Left ventricle myocardium inferior (tissue), 1 donor: ENCODE measurements around the gene DNAH5. TPM values are rescaled to one million over a fixed set of nuclear protein-coding genes. Genes with fewer than 3 reads are reported as not detected.

Experiments used
- DNase-seq: peaks from one replicate; pipeline ENCODE4 v3.0.0-alpha.2; 2020
- H3K27ac ChIP-seq: fragments of 200-600 bp; replicated peaks from 2 replicates; pipeline ENCODE4 v1.8.0; 2021
- H3K27me3 ChIP-seq: fragments of 200-600 bp; 2 replicates; pipeline ENCODE4 v1.8.0; 2021; ENCODE audit warnings: low read depth
- H3K36me3 ChIP-seq: fragments of 200-600 bp; 2 replicates; pipeline ENCODE4 v1.8.0; 2021
- H3K4me1 ChIP-seq: fragments of 200-600 bp; 2 replicates; pipeline ENCODE4 v1.8.0; 2021
- H3K4me3 ChIP-seq: fragments of 200-600 bp; 2 replicates; pipeline ENCODE4 v1.8.0; 2021; ENCODE audit warnings: mild to moderate bottlenecking, moderate library complexity
- H3K9me3 ChIP-seq: fragments of 200-600 bp; replicated peaks from 2 replicates; pipeline ENCODE4 v1.8.0; 2021
- CTCF ChIP-seq: fragments of 200-600 bp; IDR thresholded peaks from 2 replicates; pipeline ENCODE4 v1.8.0; 2021; ENCODE audit warnings: antibody characterized with exemption, mild to moderate bottlenecking, borderline replicate concordance
- intact Hi-C: fragments of 100-400 bp; cut with micrococcal nuclease; formaldehyde crosslinking; loops from one replicate; pipeline ENCODE4 v1.11.0; 2022
- total RNA-seq: library from RNA; stranded (reverse); fragmentation: NEBNext Ultra II Directional; extraction: Animal tissue kit (Norgen Biotek cat#: 25700); gene quantifications from one replicate; pipeline ENCODE4 v1.2.1, GENCODE V29; 2021
- donor health status: DM: no; HTN: yes; CAD: no; lungs with severe emphysema.

The DNAH5 gene
- total RNA-seq, 1 donor from 2014 or later, result 0.14 TPM

- DNase-seq, result no peak
- no peaks in the 10 kb centered on the region for H3K36me3 ChIP-seq
- H3K9me3 ChIP-seq, result peaks cover 35% of the 10 kb centered on the region
- no peak overlapping the region for H3K4me3 ChIP-seq
- intact Hi-C loops, result no loop called here
- H3K27ac ChIP-seq, result no peak overlapping the region
- H3K4me1 ChIP-seq, result no peaks in the 10 kb centered on the region
- H3K27me3 ChIP-seq, result no peaks in the 10 kb centered on the region
- TF ChIP-seq CTCF, result no peak
Observed at GRCh38 chr5:13859270-13860065, 85.0 kb downstream of the DNAH5 start.

GRCh38 chr5:13843175-13843846, 101.2 kb downstream of the DNAH5 start:
- TF ChIP-seq CTCF, result no peak
- Histone ChIP-seq H3K4me1 (no peaks in the 10 kb centered on the region), H3K9me3 (no peaks in the 10 kb centered on the region), H3K4me3 (no peak overlapping the region), H3K27ac (no peak overlapping the region), H3K36me3 (no peaks in the 10 kb centered on the region), H3K27me3 (no peaks in the 10 kb centered on the region)
- no peak for DNase-seq
- intact Hi-C loops, result no loop called here

- H3K4me1 ChIP-seq, result no peaks in the 10 kb centered on the region
- H3K36me3 ChIP-seq, result no peaks in the 10 kb centered on the region
- no peak overlapping the region for H3K4me3 ChIP-seq
- no peaks in the 10 kb centered on the region for H3K27me3 ChIP-seq
- DNase-seq, result no peak
- no peak overlapping the region for H3K27ac ChIP-seq
- peaks cover 11% of the 10 kb centered on the region for H3K9me3 ChIP-seq
- TF ChIP-seq CTCF, result no peak
- intact Hi-C loops, result no loop called here
Observed at GRCh38 chr5:13833440-13833839, 111.0 kb downstream of the DNAH5 start.

- peaks cover 17% of the 10 kb centered on the region for H3K9me3 ChIP-seq
- no peak overlapping the region for H3K27ac ChIP-seq
- intact Hi-C loops, result no loop called here
- H3K27me3 ChIP-seq, result no peaks in the 10 kb centered on the region
- H3K4me3 ChIP-seq, result no peak overlapping the region
- no peak for DNase-seq
- no peaks in the 10 kb centered on the region for H3K4me1 ChIP-seq
- no peak for TF ChIP-seq CTCF
- no peaks in the 10 kb centered on the region for H3K36me3 ChIP-seq
Observed at GRCh38 chr5:13831351-13831750, 113.1 kb downstream of the DNAH5 start.

GRCh38 chr5:13830536-13830935, 114.0 kb downstream of the DNAH5 start:
- no peaks in the 10 kb centered on the region for H3K36me3 ChIP-seq
- no peak overlapping the region for H3K27ac ChIP-seq
- TF ChIP-seq CTCF, result no peak
- DNase-seq, result no peak
- H3K9me3 ChIP-seq, result peaks cover 17% of the 10 kb centered on the region
- no peaks in the 10 kb centered on the region for H3K4me1 ChIP-seq
- no peaks in the 10 kb centered on the region for H3K27me3 ChIP-seq
- no peak overlapping the region for H3K4me3 ChIP-seq
- intact Hi-C loops, result no loop called here
